Glomerular visceral epithelial cell (primary cell): ENCODE measurements around the gene RETREG2.
A peak's percentile ranks its signal among the peaks of the same experiment; 100 is the strongest.

ENCODE experiments used
- DNase-seq: peaks from one replicate; pipeline ENCODE4 v3.0.0-alpha.2; 2016; ENCODE audit errors: extremely low spot score

Gene RETREG2, protein sequence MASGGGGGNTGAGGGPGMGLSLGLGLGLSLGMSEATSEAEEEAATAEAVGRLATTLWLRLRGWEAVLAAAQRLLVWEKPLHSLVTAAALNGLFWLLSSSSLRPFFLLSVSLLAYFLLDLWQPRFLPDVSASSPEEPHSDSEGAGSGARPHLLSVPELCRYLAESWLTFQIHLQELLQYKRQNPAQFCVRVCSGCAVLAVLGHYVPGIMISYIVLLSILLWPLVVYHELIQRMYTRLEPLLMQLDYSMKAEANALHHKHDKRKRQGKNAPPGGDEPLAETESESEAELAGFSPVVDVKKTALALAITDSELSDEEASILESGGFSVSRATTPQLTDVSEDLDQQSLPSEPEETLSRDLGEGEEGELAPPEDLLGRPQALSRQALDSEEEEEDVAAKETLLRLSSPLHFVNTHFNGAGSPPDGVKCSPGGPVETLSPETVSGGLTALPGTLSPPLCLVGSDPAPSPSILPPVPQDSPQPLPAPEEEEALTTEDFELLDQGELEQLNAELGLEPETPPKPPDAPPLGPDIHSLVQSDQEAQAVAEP

DNA sequence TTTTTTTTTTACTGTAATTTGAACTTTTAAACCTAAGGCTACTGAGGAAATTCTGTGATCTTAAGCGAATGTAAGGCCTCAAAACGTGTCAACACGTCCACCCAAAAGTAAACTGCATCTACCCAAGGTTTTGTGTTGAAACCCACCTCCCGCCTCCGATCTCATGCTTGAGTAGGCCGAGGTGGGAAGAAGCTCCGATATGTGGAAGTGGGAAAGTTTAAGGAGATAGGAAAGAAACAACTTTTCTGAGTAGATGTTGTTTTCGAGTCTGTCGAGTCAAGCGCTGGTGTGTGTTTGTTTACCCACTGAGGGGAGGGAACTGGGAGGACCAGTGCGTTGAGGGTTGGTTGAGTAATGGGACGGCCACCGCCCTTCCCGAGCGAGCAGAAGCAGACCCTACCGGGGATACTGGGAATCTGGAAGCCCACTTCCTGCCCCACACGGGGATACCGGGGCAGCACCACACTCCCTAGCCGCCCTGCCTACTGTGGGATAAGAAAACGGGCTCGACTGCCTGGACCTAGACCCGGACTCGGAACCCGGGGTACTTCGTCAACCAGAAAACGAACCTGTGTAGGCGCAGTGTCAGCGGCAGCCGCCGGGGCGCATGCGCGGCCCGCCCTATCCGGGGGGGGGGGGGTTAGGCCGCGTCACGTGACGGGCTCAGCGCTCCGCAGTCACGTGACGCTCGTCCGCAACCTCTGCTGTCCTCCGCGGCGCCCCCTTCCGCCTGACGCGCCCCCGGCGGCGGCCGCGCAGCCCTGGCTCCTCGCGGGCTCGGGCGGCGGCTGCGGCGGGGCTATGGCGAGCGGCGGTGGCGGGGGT lies at the start of gene RETREG2:
TSS of gene RETREG2 (plus strand) at position 724 of the 825 bp plus-strand sequence. CDS start at position 802, 78 bp downstream.
- peak; percentile 94 for DNase-seq

DNA sequence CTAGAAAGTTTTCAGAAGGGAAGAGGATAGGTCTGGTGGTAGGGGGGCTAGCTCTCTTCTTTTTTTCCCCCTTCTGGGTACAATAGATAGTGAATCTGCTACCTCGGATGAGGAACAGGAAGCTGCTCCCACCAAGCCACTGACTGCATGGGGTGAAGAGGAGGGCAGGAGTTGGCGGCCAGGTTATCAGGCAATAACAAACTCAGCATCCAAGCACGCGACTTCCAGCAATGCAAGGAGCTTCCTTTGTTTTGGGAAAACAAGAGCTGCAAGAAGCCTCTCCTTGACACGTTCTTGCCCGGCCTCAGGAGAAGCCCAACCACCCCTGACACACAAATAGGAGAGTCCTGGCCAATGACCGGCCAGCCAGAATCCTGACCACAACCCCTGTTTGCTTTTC lies 49.7 kb upstream of the RETREG2 start:
- no peak for DNase-seq

DNA sequence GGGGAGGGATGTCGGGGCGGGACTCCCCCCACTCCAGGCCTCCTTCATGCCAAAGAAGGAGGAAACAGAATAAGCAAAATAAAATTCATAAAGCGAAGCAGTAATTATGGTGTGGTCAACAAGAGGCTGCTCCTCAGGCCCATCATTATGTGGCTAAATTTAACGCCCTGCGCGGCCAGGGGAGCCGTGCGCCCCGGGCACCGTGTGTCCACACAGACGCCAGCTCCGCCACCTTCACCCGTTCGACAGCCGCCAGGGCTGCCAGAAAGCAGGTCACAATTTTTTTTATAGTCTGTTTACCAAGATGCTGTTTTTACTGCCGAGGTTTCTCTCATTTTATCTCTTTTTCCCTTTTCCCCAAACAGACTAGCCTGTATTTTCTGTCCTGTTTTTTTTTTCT lies 48.5 kb upstream of the RETREG2 start:
- no peak for DNase-seq

DNA sequence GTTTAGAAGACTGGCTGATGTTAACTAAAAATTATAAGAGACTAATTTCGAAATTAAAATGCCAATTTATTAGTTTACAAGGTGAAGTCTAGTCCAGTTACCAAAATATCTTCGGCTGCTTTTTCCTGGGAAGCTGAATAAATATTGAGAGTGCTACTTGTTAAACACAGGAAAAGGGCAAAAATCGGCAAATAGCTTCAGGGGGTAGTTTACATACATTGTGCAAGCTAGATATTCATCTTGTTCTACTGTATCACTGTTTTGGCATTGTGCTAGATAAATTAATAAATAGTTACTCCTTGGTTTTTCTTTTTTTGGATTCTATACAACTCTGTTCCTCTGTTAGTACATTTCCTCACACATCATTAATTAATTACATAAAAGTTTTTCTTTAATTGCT lies 46.7 kb upstream of the RETREG2 start:
- no peak for DNase-seq

DNA sequence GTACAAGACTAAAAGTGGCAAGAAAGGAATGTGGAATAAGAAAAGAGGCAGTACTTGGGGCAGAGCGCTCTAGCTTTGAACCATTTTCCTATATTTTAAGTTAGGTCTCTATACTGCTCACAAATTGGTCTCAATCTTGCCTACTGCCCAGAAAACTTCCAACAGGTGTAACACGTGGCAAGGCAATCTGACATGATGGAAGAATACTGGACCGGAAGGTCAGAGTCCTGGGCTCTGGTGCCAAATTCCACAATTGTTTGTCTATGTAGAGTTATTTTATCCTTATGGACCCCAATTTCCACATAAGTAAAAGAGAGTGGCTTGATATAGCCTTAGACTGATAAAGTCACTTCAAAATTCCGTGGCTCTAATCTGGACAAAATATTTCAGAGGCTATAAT lies 46.3 kb upstream of the RETREG2 start:
- DNase-seq = no peak

DNA sequence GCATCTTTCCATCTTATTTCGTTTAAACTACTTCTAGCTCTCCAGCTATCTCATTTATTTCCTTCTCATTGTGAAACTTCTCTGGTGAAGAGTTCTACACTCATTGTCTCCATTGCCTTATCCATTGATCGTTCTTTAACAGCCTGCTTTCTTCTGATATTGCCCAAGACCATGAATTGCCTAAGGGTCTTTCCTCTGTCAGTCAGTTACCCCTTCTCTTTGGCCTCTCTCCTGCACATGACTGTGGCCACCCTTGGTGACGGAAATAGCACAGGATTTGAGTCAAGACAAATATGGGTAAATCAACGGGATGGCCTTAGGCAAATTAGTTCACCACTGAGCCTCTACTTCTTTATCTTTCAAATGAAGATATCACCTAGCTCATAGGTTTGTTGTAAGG lies 44.1 kb upstream of the RETREG2 start:
- no peak for DNase-seq

DNA sequence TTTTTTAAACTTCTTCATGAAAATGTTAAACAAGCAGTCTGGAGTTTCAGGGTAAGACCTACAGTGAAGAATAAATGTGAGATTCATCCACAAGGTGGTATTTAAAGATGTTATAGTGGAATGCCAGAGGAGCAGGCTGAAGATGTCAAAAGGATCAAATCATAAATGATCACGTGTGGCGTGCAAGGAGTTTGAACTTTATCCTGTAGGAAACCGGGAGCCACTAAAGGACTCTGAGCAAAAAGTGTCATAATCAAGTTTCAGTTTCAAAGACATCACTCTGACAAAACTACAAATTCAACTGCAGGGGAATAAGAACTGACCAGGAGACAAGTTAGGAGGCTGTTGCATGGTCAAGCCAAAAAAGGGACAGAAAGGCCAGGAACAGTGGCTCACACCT lies 37.4 kb upstream of the RETREG2 start:
- DNase-seq = no peak

DNA sequence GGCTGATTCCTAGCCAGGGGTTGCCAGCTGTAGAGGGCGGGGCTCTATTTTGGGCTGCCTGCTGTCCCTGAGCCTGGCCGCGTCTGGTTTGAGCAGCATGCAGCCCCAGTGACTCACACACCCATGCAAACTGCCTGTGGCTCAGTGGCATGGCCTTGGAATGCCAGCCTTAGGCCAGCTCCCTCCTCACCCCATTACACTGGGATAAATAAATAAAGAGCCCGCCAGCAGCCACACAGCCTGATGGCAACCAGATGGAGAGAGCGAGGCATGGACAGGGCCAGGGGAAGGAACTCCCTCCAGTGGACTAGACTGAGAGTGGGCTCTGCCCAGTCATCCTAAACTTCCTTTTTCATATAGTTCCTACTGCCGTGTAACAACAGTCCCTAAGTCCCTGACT lies 35.7 kb upstream of the RETREG2 start:
- peak; percentile 82 for DNase-seq

DNA sequence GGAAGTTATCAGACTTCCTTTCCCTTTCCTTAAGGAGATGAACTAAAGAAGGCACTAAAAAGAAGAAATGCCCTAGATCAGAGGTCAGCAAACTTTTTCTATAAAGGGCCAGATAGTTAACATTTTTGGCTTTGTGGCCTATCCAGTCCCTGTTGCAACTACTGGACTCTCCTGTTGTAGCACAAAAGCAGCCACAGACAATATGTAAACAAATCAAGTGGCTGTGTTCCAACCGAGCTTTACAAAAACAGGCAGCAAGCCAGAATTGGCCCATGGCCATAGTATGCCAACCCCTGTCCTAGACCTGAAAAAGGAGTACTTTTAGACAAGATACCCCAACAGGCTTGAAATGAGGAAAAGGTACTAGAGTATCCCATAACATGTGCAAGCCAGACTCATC lies 28.4 kb upstream of the RETREG2 start:
- no peak for DNase-seq

DNA sequence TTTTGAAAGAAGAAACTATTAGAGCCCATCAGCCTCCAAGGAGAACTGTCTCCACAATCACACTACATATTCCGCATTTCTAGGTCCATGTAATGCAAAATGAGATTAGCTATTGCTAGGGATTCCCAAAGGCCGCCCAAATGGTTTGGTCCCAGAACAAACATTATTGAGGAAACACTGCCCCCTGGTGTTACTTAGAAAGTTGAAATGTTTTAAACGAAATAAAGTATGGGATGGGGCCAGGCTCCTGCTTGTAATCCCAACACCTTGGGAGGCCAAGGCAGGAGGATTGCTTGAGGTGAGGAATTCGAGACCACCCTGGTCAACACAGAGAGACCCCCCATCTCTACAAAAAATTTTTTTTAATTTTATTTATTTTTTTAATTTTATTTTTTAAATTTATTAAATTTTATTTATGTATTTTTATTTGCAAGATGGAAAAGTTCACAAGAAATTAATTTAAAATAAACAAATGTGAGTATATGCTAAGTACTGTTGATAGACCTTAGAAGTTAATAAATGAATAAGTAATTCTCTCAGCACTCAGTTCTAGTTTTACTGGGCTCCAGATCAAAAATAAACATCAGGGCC lies 22.9 kb upstream of the RETREG2 start:
- DNase-seq = peak; percentile 82

DNA sequence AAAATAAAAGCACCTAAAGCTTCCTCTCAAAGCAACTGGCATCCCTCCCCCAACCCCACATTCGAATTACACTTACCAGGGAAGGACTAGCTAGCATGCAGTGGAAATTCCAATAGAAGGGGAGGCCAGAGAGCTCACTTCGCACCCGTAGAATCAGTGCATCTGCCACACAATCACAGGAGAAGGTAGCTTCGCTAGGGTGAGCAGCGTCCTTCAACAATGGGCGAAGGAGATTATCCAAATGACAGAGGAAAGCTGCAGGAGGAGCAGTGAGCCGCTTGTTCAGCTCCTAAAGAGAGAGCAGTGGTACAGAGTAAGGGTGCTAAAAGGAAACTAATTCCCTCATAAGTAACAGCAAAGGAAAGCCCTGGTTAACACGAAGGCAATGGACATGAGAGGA lies 20.7 kb upstream of the RETREG2 start:
- DNase-seq = no peak

DNA sequence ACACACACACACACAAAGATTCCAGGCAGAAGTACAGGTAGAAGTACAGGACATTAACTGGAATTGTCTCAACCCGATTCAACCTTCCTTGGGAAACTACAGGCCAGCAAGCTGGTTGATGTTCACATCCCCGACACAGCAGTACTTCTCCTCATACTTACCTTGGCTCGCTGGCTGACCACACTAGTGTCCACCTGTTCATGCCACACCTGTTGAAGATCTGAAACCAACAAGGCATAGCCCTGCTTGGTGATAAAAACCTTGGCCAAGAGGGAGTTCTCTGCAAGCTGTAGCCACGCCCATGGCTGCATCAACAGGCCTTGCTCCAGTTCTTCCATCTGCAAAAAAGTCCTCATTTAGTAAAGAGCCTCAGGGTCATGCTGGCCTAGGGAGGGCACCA lies 20.1 kb upstream of the RETREG2 start:
- no peak for DNase-seq

DNA sequence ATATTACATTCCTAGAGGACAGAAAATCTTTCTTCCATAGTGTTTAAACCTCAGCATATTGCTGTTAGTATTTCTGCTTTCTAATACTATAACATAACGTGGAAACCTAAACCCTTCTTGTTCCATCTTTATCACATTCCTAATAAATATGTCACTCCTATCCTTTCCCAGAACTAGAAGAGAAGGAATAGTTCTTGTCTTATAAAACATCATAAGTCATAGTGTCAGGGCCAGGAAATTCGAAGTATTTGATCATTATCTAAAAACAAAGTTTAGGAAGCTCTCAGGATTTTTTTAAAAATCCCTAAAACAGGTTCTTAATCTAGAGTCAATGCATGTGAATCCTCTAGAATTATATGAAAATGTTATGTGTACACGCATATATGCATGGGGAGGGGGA lies 19.5 kb upstream of the RETREG2 start:
- DNase-seq = no peak

DNA sequence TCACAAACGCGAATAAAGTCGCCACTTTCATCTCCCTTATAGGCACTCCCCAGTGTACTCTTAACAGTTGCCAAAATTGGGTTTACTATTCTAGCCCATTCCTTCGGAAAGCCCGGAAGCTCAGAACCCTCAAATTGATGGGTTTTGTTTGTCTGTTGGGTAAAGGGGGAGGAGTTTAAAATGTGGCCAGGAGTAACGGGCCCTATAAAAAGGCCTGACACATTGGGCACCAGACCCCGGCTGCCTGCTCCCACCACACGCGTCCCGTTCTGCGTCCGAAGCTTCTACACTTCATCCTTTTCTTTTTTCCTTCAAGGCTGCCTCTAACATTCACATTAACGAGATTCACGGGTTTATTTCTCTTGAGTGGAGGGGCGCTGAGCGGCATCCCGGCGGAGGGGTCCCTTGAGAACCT lies 18.3 kb upstream of the RETREG2 start:
- no peak for DNase-seq

DNA sequence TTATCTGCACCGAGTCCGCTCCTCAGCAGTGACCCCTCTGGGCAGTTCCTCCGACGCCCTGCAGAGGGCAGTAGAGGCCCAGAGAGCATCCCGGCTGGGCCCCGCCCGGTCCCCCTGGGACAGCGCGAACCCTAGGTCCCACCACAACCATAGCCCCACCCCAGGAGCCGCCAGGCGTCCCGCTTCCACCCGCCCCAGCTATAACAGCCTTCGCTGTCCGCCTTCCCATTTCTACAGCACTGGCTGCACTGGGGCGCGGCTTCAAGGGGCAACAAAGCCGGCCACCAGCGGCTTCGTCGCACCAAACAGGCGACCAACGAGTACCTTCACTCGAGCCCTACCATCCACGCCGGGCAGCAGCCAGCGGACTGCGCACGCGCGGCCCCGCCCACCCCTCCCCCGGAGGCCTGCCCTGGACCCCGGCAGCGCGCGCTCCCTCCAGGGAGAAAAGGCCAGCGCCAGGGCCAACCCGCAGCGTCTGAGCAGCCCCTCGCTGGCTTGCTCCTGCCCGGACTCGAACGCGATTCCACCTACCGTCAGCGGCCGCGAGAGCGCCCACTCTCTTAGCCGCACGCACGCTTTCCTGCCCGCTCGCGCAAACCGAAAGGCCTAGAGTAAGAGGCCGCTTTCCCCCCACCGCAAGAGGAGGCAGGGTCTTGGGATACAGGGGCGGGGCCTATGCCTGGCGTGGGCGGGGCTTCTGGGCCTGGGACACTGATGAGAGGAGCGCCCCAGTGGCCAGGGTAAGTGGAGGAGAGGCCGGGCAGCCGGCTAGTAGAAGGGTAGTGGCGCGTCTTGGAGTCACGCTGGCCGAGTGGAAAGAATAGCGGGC lies 17.7 kb upstream of the RETREG2 start, which contains the start of gene NHEJ1:
TSS of gene NHEJ1 (minus strand) at position 630 of the 832 bp plus-strand sequence. CDS start 2,453 bp downstream, outside the sequence.
- peak; percentile 96 for DNase-seq

DNA sequence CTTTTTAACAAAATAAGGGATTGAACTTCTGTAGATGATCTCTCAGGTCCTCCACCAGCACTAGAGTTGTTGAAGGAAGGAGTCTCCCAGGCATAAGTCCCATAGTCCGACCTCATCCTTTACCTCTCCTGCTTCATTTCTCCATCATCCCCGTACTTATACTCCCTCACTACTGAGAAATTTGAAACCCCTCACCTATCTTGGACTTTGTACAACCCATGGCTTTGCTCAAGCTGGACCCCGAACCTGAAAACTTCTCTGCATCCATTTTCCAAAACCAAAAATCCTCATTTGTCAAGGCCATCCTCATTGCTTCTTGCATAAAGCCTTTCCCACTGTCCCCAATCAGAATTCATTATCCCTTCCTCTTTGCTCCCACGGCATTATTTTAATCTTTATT lies 17.0 kb upstream of the RETREG2 start:
- no peak for DNase-seq

DNA sequence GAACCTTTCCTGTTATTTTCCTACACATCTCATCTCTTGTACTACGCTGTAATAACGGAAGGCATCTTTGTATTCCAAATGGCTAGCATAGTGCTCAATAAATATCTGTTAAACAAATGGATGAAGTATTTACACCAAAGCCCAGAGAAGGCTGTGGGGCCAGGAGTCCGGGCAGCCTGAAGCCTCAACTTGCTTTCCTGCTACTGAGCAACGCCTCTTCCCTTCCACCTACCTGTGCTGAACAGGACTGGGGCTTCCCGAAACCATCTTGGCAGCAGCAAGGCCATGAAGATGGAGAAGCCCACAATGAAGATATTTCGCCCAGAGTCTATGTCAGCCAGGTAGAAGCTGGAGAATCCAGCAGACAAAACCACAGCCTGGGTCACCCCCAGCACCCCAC lies 14.9 kb upstream of the RETREG2 start:
- no peak for DNase-seq

DNA sequence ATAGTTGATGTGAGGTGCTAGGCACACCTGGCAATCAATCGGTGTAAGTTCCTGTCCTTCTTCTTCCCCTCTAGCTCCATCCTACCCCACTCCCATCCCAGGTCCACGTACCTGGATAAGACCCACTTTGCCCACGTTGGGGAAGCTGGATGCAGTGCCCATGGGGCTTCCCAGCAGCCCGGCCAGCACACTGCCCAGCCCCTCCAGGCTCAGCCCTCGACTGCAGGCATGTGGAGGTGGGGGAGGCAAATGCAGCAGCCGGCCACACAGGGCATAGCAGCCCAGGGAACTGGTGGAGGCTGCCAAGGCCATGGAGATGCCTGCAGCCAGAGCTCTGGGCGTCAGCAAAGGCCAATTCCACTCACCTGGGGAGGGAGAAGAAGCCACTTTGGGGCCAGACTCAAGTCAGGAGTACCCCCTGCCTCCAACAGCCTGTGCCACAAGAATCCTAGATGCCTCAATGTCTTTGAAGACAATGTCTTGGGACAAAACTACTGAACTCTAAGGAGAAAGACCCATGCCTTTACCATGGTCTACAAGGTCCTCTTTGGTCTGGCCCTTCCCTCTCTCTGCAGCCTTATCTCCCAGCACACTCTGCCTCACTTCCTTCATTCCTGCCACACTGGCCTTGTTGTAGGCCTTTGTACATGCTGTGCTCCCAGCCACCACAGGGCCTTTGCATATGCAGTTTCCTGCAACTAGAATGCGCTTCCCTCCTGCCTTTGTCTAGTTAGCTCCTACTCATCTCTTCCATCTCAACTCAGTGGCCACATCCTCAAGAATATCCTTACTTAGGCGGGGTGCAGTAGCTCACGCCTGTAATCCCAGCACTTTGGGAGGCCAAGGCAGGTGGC lies 12.8 kb upstream of the RETREG2 start:
- no peak for DNase-seq

DNA sequence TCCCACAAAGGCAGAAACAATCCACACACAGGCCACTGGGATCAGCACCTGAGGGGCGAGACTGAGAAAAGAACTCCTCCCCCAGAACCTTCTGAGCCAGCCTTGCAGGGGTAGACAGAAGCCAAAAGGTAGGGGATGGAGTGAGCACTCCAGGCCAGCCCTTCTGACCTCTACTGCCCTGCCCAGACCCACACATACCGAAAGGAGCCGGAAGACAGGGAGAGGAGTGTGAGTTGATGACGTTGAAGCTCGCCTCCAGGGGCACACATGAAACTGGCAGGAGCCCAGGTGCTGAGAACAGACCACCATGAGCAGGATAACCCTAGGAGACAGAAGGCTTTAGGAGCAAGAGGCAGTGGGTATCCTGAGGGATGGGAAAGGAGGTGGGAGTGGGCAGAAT lies 10.1 kb upstream of the RETREG2 start:
- no peak for DNase-seq

DNA sequence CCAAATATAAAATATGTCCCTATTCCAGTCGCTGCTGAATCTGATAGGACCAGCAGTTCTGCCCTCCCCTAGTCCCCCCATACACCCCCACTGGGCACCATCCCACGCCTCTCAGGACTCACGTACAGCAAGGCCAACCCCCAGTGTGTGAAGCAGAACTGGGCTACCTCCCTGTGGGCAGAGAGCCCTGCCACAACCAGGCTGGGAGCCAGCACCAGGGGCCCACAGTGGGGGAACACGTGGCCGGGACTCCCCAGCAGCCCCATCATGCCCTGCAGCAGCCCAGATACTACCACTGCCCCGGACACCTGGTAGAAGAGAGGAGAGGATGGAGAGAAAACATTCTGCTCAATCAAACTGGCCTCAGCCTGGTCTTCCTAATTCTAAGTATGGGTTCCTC lies 9.5 kb upstream of the RETREG2 start:
- DNase-seq = peak; percentile 25
